HepG2 (cell line): ENCODE data around the gene ABCG8. TPM values are rescaled to one million over a fixed set of nuclear protein-coding genes. Genes with fewer than 3 reads are reported as not detected.

Source experiments
- DR1 ChIP-seq: sonication (generic); formaldehyde crosslinking; IDR thresholded peaks from 2 replicates; pipeline ENCODE4 v1.8.0; 2021; ENCODE audit warnings: mild to moderate bottlenecking, missing genetic modification reagents, inconsistent platforms
- HIVEP1 ChIP-seq: sonication (generic); formaldehyde crosslinking; IDR thresholded peaks from 2 replicates; pipeline ENCODE4 v1.4.0; 2020; ENCODE audit warnings: mild to moderate bottlenecking, missing genetic modification reagents
- HMG20B ChIP-seq: conservative IDR thresholded peaks from 2 replicates; pipeline ENCODE4 v1.6.1; 2016; ENCODE audit warnings: missing genetic modification reagents, missing compliant biosample characterization
- KDM4B ChIP-seq: sonication (generic); formaldehyde crosslinking; IDR thresholded peaks from 2 replicates; pipeline ENCODE4 v1.4.0; 2020; ENCODE audit warnings: missing genetic modification reagents
- KDM5B ChIP-seq: sonication (generic); formaldehyde crosslinking; IDR thresholded peaks from 2 replicates; pipeline ENCODE4 v1.4.0; 2020; ENCODE audit warnings: missing genetic modification reagents, mild to moderate bottlenecking, borderline replicate concordance
- MAF1 ChIP-seq: sonication (generic); formaldehyde crosslinking; IDR thresholded peaks from 2 replicates; pipeline ENCODE4 v1.5.0; 2020; ENCODE audit warnings: missing genetic modification reagents, borderline replicate concordance
- MEIS1 ChIP-seq: sonication (generic); formaldehyde crosslinking; IDR thresholded peaks from 2 replicates; pipeline ENCODE4 v1.9.0; 2021; ENCODE audit warnings: mild to moderate bottlenecking, missing genetic modification reagents, moderate library complexity, borderline replicate concordance
- MTA1 ChIP-seq: sonication (generic); formaldehyde crosslinking; IDR thresholded peaks from 2 replicates; pipeline ENCODE4 v1.4.0; 2020; ENCODE audit warnings: missing genetic modification reagents, mild to moderate bottlenecking, borderline replicate concordance
- RARG ChIP-seq: sonication (generic); formaldehyde crosslinking; IDR thresholded peaks from 2 replicates; pipeline ENCODE4 v1.4.0; 2020; ENCODE audit warnings: low read depth, mild to moderate bottlenecking, missing genetic modification reagents
- STAT5B ChIP-seq: sonication (generic); formaldehyde crosslinking; IDR thresholded peaks from 2 replicates; pipeline ENCODE4 v1.4.0; 2020; ENCODE audit warnings: missing genetic modification reagents
- THAP11 ChIP-seq: IDR thresholded peaks from 2 replicates; pipeline ENCODE4 v1.6.1; 2016; ENCODE audit warnings: missing biosample characterization, missing genetic modification reagents
- TSC22D2 ChIP-seq: sonication (generic); formaldehyde crosslinking; IDR thresholded peaks from 2 replicates; pipeline ENCODE4 v1.5.1; 2020; ENCODE audit warnings: missing genetic modification reagents, mild to moderate bottlenecking, borderline replicate concordance
- YEATS4 ChIP-seq: sonication (generic); formaldehyde crosslinking; IDR thresholded peaks from 2 replicates; pipeline ENCODE4 v1.4.0; 2020; ENCODE audit warnings: missing genetic modification reagents, borderline replicate concordance
- ZBTB39 ChIP-seq: sonication (generic); formaldehyde crosslinking; IDR thresholded peaks from 2 replicates; pipeline ENCODE4 v1.5.0; 2020; ENCODE audit warnings: missing genetic modification reagents
- ZBTB42 ChIP-seq: sonication (generic); formaldehyde crosslinking; IDR thresholded peaks from 2 replicates; pipeline ENCODE4 v1.5.0; 2020; ENCODE audit warnings: mild to moderate bottlenecking, missing genetic modification reagents
- ZNF292 ChIP-seq: sonication (generic); formaldehyde crosslinking; IDR thresholded peaks from 2 replicates; pipeline ENCODE4 v1.8.1; 2022; ENCODE audit warnings: mild to moderate bottlenecking, low read depth, missing genetic modification reagents, borderline replicate concordance
- ZNF558 ChIP-seq: sonication (generic); formaldehyde crosslinking; IDR thresholded peaks from 2 replicates; pipeline ENCODE4 v1.9.0; 2022; ENCODE audit warnings: mild to moderate bottlenecking, missing genetic modification reagents, borderline replicate concordance
- ZNF580 ChIP-seq: IDR thresholded peaks from 2 replicates; pipeline ENCODE4 v1.6.1; 2016; ENCODE audit warnings: low read depth, borderline replicate concordance
- ZNF687 ChIP-seq: sonication (generic); formaldehyde crosslinking; IDR thresholded peaks from 2 replicates; pipeline ENCODE4 v1.5.1; 2020; ENCODE audit warnings: mild to moderate bottlenecking, missing genetic modification reagents, moderate library complexity
- ZNF761 ChIP-seq: sonication (generic); formaldehyde crosslinking; conservative IDR thresholded peaks from 2 replicates; pipeline ENCODE4 v1.4.0; 2020; ENCODE audit warnings: mild to moderate bottlenecking, missing genetic modification reagents
- ZNF766 ChIP-seq: sonication (generic); formaldehyde crosslinking; IDR thresholded peaks from 2 replicates; pipeline ENCODE4 v1.5.0; 2020; ENCODE audit warnings: missing genetic modification reagents, borderline replicate concordance
- ZNF768 ChIP-seq: sonication (generic); formaldehyde crosslinking; IDR thresholded peaks from 2 replicates; pipeline ENCODE4 v1.4.0; 2020; ENCODE audit warnings: missing genetic modification reagents
- ZNF879 ChIP-seq: sonication (generic); formaldehyde crosslinking; IDR thresholded peaks from 2 replicates; pipeline ENCODE4 v1.8.1; 2023; ENCODE audit warnings: missing genetic modification reagents
- polyA plus RNA-seq, 8 experiments: library from polyadenylated mRNA; depleted of rRNA in 3 of 8; stranded (reverse) in 7 of 8; unstranded in 1 of 8; fragments of >200 nt; fragmentation: Illumina TruSeq in 4 of 8; extraction: Trizol in 4 of 8; gene quantifications; 2 replicates each; pipeline versions ENCODE4 v1.2.1 to v1.2.3, GENCODE V29; 2011 to 2016; ENCODE audit warnings: low read depth in 4 of 8, missing spikeins in 1 of 8, mixed read lengths in 1 of 8; ENCODE audit not compliant: insufficient read depth in 1 of 8
- total RNA-seq, 5 experiments: library from RNA; depleted of rRNA; stranded (reverse); fragments of >200 nt; fragmentation: Illumina TruSeq; extraction: Trizol; gene quantifications; 2 replicates each; pipeline ENCODE4 v1.2.3, GENCODE V29; 2016; ENCODE audit warnings: low read depth in 1 of 5

The ABCG8 gene
- total and polyA plus RNA-seq, 2 of the 13 experiments (the other 11 are each of a cell fraction or from before 2014, with no cell fraction given) = 8.1 to 8.8 TPM

- TF ChIP-seq ZBTB42 (CRISPR knock-in tag) (0 out of 2 replicates have a peak, but pooled peaks have one; percentile 58), KDM4B (CRISPR knock-in tag) (0 out of 2 replicates have a peak, but pooled peaks have one; percentile 53), ZNF766 (peak; percentile 29; the same call in 1 of the 2 replicates), ZNF580 (CRISPR knock-in tag) (0 out of 2 replicates have a peak, but pooled peaks have one; percentile 62), MTA1 (CRISPR knock-in tag) (no peak; the same call in 1 of the 2 replicates), YEATS4 (CRISPR knock-in tag) (peak; percentile 89), HIVEP1 (CRISPR knock-in tag) (peak; percentile 85), RARG (CRISPR knock-in tag) (no peak), MAF1 (CRISPR knock-in tag) (0 out of 2 replicates have a peak, but pooled peaks have one; percentile 10), MEIS1 (CRISPR knock-in tag) (0 out of 2 replicates have a peak, but pooled peaks have one; percentile 38), KDM5B (CRISPR knock-in tag) (peak; percentile 76; the same call in 1 of the 2 replicates), ZNF879 (CRISPR knock-in tag) (peak; percentile 90), ZNF292 (CRISPR knock-in tag) (peak; percentile 18; the same call in 1 of the 2 replicates), ZNF761 (0 out of 2 replicates have a peak, but pooled peaks have one; percentile 29), THAP11 (CRISPR knock-in tag) (peak; percentile 89), ZBTB39 (CRISPR knock-in tag) (no peak), ZNF687 (CRISPR knock-in tag) (peak; percentile 98), STAT5B (CRISPR knock-in tag) (no peak), HMG20B (CRISPR knock-in tag) (no peak), ZNF558 (CRISPR knock-in tag) (peak; percentile 92; the same call in 1 of the 2 replicates), ZNF768 (CRISPR knock-in tag) (peak; percentile 54; the same call in 1 of the 2 replicates), DR1 (peak; percentile 72; the same call in 1 of the 2 replicates), TSC22D2 (CRISPR knock-in tag) (peak; percentile 76; the same call in 1 of the 2 replicates)
Measured at GRCh38 chr2:43838560-43839267, at the start of gene ABCG8, which contains the start of gene ABCG5 (continued).
